Activated T-cell treated with anti-CD3 and anti-CD28 coated beads, Interleukin-2, amount 50 U/mL, for 24 hours (primary cell): ENCODE results near the gene RIPOR2.
A peak's percentile ranks its signal among the peaks of the same experiment; 100 is the strongest.

Source experiments
- DNase-seq: peaks from one replicate; pipeline ENCODE4 v3.0.0-alpha.2; 2020
- H3K27ac Mint-ChIP-seq: 2 replicates; pipeline ENCODE4 v1.8.0; 2020; ENCODE audit warnings: mild to moderate bottlenecking, mixed read lengths
- H3K27me3 Mint-ChIP-seq: 2 replicates; pipeline ENCODE4 v1.8.0; 2020; ENCODE audit warnings: mixed read lengths
- H3K36me3 Mint-ChIP-seq: 2 replicates; pipeline ENCODE4 v1.8.0; 2020; ENCODE audit warnings: low read depth, mixed read lengths
- H3K4me1 Mint-ChIP-seq: 2 replicates; pipeline ENCODE4 v1.8.0; 2020; ENCODE audit warnings: low read depth, mixed read lengths
- H3K4me3 Mint-ChIP-seq: 2 replicates; pipeline ENCODE4 v1.8.0; 2020; ENCODE audit warnings: mild to moderate bottlenecking, moderate library complexity, mixed read lengths
- H3K9me3 Mint-ChIP-seq: 2 replicates; pipeline ENCODE4 v1.8.0; 2020; ENCODE audit warnings: mixed read lengths

The RIPOR2 gene

DNA sequence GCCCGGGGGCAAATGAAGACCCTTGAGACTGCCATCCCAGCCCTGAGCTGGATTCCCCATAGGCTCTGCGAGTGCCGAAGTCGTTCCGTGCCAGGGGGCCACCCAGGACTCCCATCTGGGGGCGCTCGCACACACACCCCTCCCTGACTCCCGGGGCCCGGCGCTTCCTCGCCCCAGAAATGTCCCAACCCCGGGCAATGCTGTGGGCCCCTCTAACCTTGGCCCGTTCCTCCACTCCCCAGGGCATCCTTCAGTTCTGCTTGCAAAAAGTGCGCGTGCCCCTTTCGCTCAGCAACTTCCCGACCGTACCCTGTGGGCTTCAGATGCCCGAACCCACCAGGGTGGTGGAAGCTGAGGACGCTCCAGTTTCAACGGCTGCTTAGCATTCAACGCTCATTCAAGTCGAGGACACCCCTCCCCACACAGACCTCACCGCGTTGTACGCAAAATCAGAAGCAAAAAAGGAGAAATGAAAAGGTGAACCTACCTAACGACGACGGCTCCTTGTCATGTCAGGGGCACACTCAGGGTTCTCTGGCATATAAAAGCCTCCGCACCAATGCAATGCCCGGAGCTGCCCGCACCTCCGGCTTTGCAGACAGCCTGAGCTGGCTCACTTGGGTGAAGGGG lies 25.3 kb downstream of the RIPOR2 start:
- peak; percentile 77 for DNase-seq
- H3K36me3 Mint-ChIP-seq, result peaks cover 32% of the 10 kb centered on the region
- H3K27me3 Mint-ChIP-seq, result no peaks in the 10 kb centered on the region
- peak overlapping the region; percentile 94 for H3K27ac Mint-ChIP-seq
- H3K9me3 Mint-ChIP-seq, result no peaks in the 10 kb centered on the region
- H3K4me3 Mint-ChIP-seq, result peak overlapping the region; percentile 86
- peaks cover 90% of the 10 kb centered on the region for H3K4me1 Mint-ChIP-seq

DNA sequence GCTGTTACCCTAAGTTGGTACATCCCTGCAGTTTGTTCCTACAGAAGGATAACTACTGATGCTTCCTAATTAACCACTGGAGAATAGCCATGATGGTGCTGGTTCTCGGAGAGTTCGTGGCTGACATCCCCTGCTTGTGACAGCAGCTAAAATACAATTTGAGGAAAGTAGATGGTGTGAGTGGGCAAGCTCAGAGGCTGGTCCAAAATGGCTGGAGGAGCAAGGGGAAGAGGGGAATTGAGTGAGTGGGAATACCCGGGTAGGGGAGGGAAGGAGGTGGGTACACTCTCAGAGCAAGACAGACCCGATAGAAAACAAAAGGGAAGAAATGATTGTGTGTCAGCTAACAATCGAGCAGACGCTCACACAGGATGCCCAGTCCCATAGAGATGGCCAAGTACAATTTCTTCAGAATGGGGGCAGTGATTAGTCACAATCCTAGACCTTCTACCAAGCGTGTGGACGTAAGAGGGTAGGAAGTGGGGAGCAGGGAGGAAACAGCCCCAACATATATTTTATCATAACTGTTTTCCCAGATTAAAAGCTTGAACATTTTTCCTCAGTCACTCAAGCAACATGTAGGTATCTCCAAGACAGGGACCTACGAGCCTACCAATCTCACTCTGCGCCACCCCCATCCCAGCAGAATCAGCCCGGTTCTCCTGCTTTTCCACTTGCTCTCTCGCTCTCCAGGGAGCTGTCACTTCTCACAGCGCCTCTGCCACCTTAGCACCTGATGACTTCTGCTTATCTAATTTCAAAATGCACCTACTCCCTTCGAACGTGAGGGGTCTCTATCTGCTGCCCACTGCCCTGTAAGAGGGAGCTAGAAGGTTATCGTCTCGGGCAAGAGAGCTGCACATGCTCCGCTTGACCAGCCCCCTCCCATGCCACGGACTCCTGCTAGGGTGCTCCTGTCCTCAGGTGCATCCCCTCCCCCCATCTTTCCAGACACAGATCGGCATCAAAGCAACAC lies 26.2 kb downstream of the RIPOR2 start:
- peaks cover 37% of the 10 kb centered on the region for H3K36me3 Mint-ChIP-seq
- no peak for DNase-seq
- peaks cover 90% of the 10 kb centered on the region for H3K4me1 Mint-ChIP-seq
- H3K4me3 Mint-ChIP-seq, result peak overlapping the region; percentile 86
- peak overlapping the region; percentile 94 for H3K27ac Mint-ChIP-seq
- no peaks in the 10 kb centered on the region for H3K9me3 Mint-ChIP-seq
- H3K27me3 Mint-ChIP-seq, result no peaks in the 10 kb centered on the region

DNA sequence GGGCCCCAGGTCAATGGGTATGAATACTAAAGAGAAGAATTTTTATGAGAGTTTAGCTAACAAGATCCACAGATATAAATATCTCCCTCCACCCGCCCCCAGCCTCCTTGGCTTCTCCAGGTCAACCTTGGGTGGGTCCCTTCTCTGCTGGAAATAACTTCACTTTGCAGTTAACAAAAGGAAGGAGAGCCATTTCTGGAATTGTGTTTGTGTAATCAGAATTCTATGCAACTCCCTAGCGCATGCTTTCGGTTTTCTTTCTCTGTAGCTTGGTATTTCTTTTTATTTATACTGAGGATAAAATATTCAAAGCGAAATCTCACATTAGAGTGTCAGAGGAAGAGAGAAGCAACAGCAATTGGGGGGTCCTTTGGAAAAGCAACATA lies 27.1 kb downstream of the RIPOR2 start:
- no peak for DNase-seq
- Mint-ChIP-seq H3K27ac (peak overlapping the region; percentile 94), H3K9me3 (peaks cover 6% of the 10 kb centered on the region), H3K36me3 (peaks cover 46% of the 10 kb centered on the region), H3K4me1 (peaks cover 90% of the 10 kb centered on the region), H3K4me3 (peak overlapping the region; percentile 86), H3K27me3 (no peaks in the 10 kb centered on the region)

DNA sequence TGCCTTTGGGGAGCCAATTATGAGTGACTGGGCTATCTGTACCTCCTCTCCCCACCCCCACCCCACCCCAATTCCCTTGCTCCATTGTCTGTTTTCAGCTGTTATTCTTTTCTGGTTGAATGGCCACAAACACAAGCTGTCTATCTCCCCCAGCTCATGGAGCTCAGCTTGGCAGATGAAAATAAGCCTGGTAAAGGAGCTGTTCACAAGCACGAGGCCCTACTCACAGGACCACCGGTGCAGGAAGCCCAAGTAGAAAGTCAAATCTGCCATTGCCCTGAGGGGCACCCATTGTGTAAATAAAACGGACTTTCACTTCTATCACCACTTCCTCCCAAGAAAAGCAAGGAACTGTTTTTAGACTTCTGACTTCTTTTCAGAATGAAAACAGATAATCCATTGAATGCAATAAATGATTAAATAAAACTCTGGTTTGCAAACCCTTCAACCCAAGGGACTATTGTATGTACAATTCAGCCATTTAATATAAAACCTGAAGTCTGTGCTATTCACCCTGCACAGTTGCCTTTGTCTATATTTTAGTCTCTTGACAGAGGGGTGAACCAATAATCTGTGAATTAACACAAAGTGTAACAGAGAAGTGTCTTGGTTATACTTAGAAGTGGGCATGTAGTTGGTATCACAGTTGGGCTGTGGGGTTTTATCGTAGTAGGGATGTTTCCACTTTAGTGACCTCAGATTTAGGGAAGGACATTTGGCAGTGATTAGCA lies 27.7 kb downstream of the RIPOR2 start:
- Mint-ChIP-seq H3K9me3 (peaks cover 9% of the 10 kb centered on the region), H3K27ac (peak overlapping the region; percentile 94), H3K27me3 (no peaks in the 10 kb centered on the region), H3K4me3 (peak overlapping the region; percentile 86), H3K36me3 (peaks cover 50% of the 10 kb centered on the region), H3K4me1 (peaks cover 88% of the 10 kb centered on the region)
- no peak for DNase-seq

DNA sequence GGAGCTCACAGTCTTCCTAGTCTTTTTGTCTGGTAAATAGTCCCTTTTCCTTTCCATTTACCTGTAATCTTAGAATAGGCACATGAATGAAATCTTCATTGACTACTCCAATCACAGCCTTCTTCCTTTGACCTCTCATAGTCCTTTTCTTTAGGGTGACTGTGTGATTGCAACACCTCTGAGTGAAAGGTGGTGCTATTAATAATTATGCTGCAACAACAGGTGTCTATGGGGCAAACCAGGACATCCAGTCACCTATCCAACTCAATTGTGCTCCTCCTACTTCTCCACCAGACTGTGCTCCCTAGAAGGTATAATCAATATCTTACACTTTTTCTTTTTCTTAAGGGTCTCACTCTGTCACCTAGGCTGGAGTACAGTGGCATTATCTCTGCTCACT lies 29.4 kb downstream of the RIPOR2 start:
- peaks cover 61% of the 10 kb centered on the region for H3K36me3 Mint-ChIP-seq
- H3K27me3 Mint-ChIP-seq, result no peaks in the 10 kb centered on the region
- peak overlapping the region; percentile 94 for H3K27ac Mint-ChIP-seq
- DNase-seq, result no peak
- H3K4me3 Mint-ChIP-seq, result no peak overlapping the region
- H3K9me3 Mint-ChIP-seq, result peaks cover 16% of the 10 kb centered on the region
- peaks cover 88% of the 10 kb centered on the region for H3K4me1 Mint-ChIP-seq

DNA sequence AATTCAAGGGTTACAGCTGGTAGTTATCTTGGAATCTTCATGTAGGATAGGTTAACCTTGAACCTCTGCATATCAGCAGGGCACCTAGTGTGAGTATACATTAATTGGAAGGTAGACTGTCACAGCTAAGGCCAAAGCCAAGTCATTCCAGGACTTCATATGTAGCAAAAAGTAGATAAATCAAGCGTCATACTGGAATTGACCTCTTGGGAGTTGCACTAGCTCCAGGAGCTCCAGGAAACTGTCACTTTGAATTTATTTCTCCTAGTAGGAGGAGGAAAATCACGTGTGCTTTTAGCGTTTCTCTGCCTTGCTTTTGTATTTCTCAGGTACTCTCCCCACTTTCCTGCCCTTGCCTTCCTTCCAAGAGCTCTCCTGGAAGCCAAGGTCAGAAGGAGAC lies 30.3 kb downstream of the RIPOR2 start:
- H3K9me3 Mint-ChIP-seq, result peaks cover 16% of the 10 kb centered on the region
- H3K4me1 Mint-ChIP-seq, result peaks cover 94% of the 10 kb centered on the region
- H3K27ac Mint-ChIP-seq, result peak overlapping the region; percentile 94
- H3K36me3 Mint-ChIP-seq, result peaks cover 65% of the 10 kb centered on the region
- DNase-seq, result no peak
- no peak overlapping the region for H3K4me3 Mint-ChIP-seq
- H3K27me3 Mint-ChIP-seq, result no peaks in the 10 kb centered on the region

DNA sequence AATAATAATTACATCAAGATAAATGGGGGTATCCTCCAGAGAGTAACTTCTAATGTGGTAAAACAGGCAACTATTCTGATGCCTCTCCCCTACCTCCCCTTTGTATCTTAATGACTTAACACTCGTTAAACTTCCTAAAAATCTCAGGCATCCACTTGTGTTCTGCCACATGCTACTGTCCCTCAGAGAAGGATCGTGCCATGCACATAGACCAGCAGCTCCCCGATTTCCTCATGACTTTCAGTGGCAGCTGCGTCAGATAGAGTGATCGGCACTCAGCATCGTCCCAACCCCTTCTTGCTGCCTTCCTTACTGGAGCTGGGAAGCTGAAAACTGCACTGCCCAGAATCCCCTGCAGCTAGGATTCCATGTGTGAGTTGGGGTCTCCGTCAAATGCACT lies 32.1 kb downstream of the RIPOR2 start:
- DNase-seq, result no peak
- Mint-ChIP-seq H3K36me3 (peaks cover 55% of the 10 kb centered on the region), H3K4me3 (no peak overlapping the region), H3K4me1 (peaks cover 95% of the 10 kb centered on the region), H3K27me3 (no peaks in the 10 kb centered on the region), H3K27ac (peak overlapping the region; percentile 94), H3K9me3 (peaks cover 16% of the 10 kb centered on the region)

DNA sequence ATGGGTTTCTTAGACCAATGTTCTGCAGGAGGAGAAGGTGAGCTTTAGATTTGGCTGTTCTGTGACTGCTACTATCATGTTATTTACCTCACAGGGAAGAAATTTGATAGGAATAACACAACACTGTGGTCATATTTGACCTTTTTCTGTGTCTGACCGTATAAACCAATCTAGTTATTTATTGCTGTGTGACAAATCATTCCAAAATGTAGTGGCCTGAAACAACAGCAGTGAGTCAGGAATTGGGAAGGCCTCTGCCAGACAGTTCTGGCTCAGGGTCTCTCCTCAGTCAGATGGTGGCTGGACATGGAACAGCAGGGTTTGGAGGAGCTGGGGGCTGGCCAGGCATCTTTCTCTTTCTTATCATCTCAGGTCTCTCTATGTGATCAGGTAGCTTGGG lies 33.0 kb downstream of the RIPOR2 start:
- DNase-seq, result no peak
- Mint-ChIP-seq H3K36me3 (peaks cover 57% of the 10 kb centered on the region), H3K27ac (peak overlapping the region; percentile 83), H3K9me3 (peaks cover 16% of the 10 kb centered on the region), H3K4me3 (no peak overlapping the region), H3K27me3 (no peaks in the 10 kb centered on the region), H3K4me1 (peaks cover 95% of the 10 kb centered on the region)

DNA sequence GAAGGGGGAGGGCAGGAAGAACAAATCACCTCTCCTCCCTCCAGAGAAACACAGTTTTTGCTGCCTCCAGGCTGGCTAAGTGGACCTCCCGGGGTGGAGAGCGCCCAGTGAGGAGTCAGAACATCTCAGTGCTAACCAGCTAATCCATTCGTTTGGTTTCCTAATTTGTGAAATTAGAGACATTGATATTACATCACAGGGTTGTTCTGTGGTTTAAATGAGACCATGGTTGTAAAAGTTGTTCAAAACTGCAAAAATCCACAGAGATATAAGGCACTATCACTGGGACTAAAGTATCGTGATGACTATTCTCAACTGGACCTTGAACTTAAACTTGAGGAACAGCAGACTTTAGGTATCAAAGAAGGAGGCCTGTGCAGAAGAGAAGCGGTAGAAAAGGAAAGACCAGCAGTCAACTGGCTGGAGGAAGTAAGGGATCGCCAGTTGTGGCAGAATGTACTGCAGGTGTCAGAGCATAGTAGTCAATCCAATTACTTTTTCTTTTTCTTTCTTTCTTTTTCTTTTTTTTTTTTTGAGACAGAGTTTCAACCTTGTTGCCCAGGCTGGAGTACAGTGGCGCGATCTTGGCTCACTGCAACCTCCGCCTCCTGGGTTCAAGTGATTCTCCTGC lies 33.9 kb downstream of the RIPOR2 start:
- Mint-ChIP-seq H3K4me3 (peak overlapping the region; percentile 63), H3K27me3 (no peaks in the 10 kb centered on the region), H3K27ac (peak overlapping the region; percentile 83), H3K36me3 (peaks cover 57% of the 10 kb centered on the region), H3K9me3 (peaks cover 16% of the 10 kb centered on the region), H3K4me1 (peaks cover 95% of the 10 kb centered on the region)
- DNase-seq, result no peak

DNA sequence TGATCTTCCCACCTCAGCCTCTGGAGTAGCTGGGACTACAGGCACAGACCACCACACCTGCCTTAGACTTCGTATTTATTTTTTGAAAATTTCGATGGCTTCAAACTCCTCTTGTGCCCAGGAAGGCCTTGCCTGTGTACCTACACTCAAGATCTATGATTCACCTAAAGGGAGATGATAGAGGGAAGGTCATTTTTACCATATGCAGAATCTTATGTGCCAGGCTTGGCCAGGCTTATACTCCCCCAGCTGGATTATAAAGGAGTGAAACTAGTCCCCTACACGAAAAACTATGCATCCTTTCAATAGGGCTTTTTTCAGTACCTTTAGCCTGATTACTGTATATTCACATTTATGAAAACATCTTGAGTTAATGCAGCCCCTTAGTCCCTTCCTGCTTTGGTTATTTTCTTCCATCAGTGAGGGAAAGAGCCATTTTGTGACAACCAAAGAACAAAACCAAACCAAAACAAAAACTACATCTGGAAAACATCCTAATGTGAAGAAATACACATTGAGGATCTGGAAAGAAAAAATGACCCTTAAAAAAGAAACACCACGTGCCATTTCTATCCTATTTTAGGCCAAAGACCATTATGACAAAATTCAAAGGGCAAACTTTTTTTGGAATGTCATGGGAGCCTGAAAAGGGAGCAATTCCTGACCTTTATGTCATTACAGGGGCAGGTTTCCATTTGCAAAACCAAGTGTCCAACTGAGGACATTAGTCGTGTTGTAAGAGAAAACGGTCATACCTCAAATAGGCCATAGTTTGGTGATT lies 34.7 kb downstream of the RIPOR2 start:
- no peak for DNase-seq
- H3K27me3 Mint-ChIP-seq, result no peaks in the 10 kb centered on the region
- peak overlapping the region; percentile 63 for H3K4me3 Mint-ChIP-seq
- H3K36me3 Mint-ChIP-seq, result peaks cover 58% of the 10 kb centered on the region
- H3K4me1 Mint-ChIP-seq, result peaks cover 92% of the 10 kb centered on the region
- H3K27ac Mint-ChIP-seq, result peak overlapping the region; percentile 83
- peaks cover 16% of the 10 kb centered on the region for H3K9me3 Mint-ChIP-seq

DNA sequence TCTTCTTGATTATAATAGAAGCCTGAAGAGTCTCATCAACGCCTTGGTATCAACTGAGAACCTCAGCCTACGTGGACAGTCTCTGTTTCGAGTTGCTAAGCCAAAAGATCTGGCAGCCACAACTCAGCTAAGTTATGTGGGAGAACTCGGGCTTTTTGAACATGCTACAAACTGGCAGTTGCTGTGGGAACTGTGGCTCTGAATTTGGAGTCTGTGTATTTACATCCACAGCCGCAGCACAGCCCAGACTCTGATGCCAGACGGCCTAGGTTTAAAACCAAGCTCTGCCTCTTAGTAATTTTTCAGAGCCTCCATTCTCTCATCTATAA lies 35.8 kb downstream of the RIPOR2 start:
- DNase-seq, result peak; percentile 59
- H3K9me3 Mint-ChIP-seq, result peaks cover 16% of the 10 kb centered on the region
- peaks cover 89% of the 10 kb centered on the region for H3K4me1 Mint-ChIP-seq
- no peaks in the 10 kb centered on the region for H3K27me3 Mint-ChIP-seq
- H3K4me3 Mint-ChIP-seq, result peak overlapping the region; percentile 72
- H3K36me3 Mint-ChIP-seq, result peaks cover 54% of the 10 kb centered on the region
- peak overlapping the region; percentile 97 for H3K27ac Mint-ChIP-seq

DNA sequence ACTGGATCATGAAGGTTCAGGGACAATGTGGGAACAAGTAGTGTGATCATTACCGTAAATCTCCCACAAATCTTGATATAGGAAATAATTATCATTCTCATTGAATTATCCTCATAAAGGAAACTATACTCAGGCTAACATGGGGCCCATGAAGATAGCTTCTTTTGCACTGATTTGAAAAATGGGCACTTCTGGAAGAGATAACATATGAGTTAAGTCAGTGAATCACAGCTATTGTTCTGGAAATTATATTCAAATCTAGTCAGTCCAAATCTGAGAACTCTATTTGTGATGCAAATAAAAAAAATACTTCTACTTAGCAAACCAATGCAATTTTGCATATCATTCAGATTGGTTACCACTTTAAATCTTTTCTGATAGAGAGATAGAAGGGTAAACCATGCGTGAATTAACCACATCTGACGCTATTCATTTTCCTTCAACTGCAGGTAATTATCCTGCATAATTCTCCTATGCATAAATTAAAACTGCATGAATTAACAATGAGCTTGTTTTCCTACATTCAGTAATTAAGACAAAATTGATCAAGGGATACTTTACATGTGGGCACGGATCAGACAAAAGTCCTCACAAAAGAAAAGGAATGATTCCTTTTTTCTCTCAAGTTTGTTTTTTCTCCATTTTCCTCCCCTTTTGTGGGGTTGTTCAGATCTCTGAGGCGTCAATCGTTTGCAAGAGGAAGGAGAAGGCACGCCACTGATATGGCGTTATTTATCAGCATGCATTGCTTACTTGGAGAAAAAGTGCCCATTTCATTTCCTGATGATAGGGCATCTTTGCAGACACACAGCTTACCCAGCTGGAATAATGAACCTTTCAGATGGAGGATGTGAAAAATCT lies 36.4 kb downstream of the RIPOR2 start:
- H3K27ac Mint-ChIP-seq, result peak overlapping the region; percentile 97
- H3K4me3 Mint-ChIP-seq, result peak overlapping the region; percentile 72
- H3K4me1 Mint-ChIP-seq, result peaks cover 89% of the 10 kb centered on the region
- peaks cover 52% of the 10 kb centered on the region for H3K36me3 Mint-ChIP-seq
- no peak for DNase-seq
- H3K27me3 Mint-ChIP-seq, result no peaks in the 10 kb centered on the region
- H3K9me3 Mint-ChIP-seq, result peaks cover 16% of the 10 kb centered on the region

DNA sequence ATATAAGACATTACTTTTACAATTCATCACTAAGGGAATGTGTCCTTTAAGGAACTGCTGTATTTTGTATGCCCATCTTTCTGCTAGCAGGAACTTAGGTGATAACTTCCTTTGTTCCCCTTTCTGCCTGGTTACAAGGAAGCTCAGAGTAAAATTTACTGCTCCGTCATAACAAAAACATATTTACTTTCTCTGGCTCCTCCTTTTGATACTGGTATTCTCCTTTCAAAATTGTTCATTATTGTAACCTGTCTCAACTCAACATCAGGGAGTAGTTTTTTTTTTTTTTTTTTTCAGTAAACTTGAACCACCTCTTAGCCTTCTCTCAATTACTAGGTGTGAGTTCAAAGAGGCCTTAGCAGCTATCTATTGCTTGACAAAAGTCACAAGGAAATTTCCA lies 37.1 kb downstream of the RIPOR2 start:
- H3K4me3 Mint-ChIP-seq, result peak overlapping the region; percentile 72
- H3K9me3 Mint-ChIP-seq, result peaks cover 10% of the 10 kb centered on the region
- no peak for DNase-seq
- peak overlapping the region; percentile 97 for H3K27ac Mint-ChIP-seq
- peaks cover 45% of the 10 kb centered on the region for H3K36me3 Mint-ChIP-seq
- H3K4me1 Mint-ChIP-seq, result peaks cover 89% of the 10 kb centered on the region
- H3K27me3 Mint-ChIP-seq, result no peaks in the 10 kb centered on the region
